HG03457 (cell line): ENCODE measurements around the gene OR51B6.
"Not testable (repeated sequence)": the region's sequence is repeated elsewhere in the genome, so short reads cannot be mapped to it uniquely, and the experiment has no call there.

ENCODE experiments used
- ATAC-seq: cut with Tn5 transposase; IDR thresholded peaks from one replicate; pipeline ENCODE4 v1.9.1; 2021; ENCODE audit warnings: moderate number of reproducible peaks; ENCODE audit not compliant: unreplicated experiment

The OR51B6 gene, protein sequence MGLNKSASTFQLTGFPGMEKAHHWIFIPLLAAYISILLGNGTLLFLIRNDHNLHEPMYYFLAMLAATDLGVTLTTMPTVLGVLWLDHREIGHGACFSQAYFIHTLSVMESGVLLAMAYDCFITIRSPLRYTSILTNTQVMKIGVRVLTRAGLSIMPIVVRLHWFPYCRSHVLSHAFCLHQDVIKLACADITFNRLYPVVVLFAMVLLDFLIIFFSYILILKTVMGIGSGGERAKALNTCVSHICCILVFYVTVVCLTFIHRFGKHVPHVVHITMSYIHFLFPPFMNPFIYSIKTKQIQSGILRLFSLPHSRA

DNA sequence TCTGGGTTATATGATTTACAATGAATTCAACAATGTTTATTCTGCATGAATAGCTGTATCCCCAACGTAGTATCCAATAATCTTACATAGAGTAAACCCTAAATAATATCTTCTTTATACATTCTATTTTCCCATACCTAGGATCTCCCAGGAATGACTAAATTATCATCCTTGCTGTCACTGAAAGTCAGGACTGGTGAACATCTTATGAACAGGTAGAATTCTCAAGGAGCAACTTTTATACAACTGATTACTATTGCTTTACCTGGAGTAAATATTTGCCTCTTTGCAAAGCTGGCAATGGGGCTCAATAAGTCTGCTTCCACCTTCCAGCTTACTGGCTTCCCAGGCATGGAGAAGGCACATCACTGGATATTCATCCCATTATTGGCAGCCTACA lies at the start of gene OR51B6:
Gene OR51B6, plus strand, starts transcription at position 301 of the 400 bp plus-strand sequence. Its CDS starts 0 bp downstream, at position 301.
- no peak for ATAC-seq

DNA sequence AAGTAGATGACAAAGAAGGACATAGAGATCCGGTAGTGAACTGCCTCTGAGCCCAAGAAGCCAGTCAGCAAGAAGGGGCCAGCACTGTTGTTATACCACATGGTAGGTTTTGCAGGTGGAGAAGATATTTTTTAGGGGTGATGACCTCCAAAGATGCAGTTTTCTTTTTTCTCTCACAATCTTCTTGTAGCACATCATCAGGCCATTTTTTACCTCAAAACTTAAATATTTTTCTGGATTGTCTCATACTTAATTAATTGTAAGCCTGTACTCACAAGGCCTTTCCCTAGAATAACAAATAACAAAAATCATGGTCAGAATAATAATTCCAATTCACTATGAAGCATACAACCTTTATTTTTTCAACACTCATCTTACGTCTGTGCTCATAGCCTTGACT lies 49.5 kb upstream of the OR51B6 start, which contains the start of gene OR51B4:
Gene OR51B4, minus strand, starts transcription at position 101 of the 400 bp plus-strand sequence. Its CDS starts 0 bp downstream, at position 101.
- no peak for ATAC-seq

DNA sequence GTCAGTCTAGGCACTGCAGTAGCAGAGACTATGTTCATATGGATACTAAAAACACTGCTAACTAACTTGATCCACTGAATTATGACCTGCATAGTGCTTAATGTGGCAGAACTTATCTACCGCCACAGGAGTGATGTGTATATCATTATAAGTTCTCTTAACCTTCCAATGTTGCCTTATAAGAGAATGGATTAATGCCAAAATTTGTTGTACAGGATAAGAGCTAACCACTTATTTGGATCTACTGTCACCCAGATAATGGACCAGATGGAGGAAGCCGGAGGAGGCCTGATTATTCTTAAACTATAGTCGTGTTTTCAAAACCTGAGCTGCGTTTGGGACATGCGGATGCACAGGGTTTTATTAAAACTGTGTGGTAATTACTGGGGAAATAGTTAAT lies 47.7 kb upstream of the OR51B6 start:
- no peak for ATAC-seq

DNA sequence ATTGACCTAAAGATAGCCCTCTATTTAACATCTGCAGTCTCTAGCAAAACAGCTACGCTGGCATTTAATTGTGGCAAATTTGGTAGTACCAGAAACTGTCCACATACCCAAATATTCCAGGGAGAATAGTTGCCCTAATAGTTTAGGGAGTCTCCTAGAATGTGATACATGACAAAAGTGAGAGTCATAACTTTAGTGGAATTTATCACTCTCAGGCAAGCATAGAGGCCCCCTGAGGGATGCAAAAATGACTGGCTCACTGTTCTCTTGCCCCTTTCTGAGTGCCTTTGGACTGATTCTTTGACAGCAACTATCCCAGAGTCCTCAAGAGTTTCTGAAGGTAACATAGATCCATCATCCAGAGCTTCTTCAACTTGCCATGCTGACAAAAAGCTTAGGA lies 47.3 kb upstream of the OR51B6 start:
- no peak for ATAC-seq

DNA sequence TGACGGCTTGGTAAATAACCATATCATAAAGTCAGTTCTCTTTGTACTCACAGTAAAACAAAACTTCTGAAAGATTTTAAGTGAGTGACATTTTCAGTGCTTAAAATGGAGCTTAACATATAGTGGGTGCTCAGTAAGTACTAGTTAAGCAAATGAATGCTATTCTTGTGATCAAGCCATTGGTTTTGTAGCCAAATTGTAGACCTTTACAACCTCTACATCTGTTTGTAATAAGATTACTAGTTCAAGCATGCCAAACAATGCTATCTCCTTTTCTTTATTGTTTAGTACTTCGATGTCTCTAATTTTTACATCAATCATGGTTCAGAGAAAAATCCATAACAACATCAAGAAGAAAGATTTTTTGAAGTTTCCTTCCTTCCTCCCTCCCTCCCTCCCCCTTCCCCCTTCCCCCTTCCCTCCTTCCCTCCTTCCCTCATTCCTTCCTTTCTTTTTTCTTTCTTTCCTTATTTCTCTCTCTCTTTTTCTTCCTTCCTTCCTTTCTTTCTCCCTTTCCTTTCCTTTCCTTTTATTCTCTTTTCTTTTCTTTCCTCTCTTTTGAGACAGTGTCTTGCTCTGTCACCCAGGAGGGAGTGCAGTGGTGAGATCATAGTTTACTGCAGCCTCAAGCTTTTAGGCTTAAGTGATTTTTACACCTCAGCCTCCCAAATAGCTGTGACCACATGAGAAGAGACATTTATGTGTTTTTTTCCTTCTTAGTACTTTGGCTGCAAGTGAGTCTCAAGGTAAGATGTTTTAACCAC lies 43.9 kb upstream of the OR51B6 start:
- ATAC-seq: no peak

- no peak for ATAC-seq
These were observed 40.9 kb upstream of the OR51B6 start for GRCh38 chr11:5310423-5310822.

- ATAC-seq: not testable (repeated sequence)
These were observed 37.8 kb upstream of the OR51B6 start for GRCh38 chr11:5313326-5314023.

- no peak for ATAC-seq
These were observed 34.0 kb upstream of the OR51B6 start for GRCh38 chr11:5317292-5317691.

- ATAC-seq: no peak
These were observed 27.1 kb upstream of the OR51B6 start, which contains the start of gene OR51B2 for GRCh38 chr11:5324197-5324596. OR51B2 (minus strand) TSS chr11:5324297; CDS start chr11:5324297, 0 bp downstream.

- no peak for ATAC-seq
These were observed 16.1 kb upstream of the OR51B6 start for GRCh38 chr11:5335170-5335569.

DNA sequence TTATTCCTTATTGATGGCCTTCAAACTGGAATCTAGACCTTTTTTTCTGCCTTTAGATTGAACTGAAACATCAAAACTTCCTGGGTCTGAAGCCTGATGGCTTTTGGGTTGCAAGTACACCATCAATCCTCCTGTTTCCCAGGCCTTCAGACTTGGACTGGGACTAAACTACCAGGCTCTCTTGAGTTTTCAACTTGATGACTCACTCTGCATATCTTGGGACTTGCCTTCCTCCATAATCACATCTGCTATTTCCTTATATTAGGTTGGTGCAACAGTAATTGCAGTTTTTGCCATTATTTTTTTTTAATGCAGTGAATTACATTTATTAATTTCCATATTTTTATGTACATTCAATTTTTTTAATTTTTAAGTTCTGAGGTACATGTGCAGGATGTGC lies 15.0 kb upstream of the OR51B6 start:
- ATAC-seq: no peak

- ATAC-seq: not testable (repeated sequence)
These were observed 14.1 kb upstream of the OR51B6 start for GRCh38 chr11:5337253-5337652.

DNA sequence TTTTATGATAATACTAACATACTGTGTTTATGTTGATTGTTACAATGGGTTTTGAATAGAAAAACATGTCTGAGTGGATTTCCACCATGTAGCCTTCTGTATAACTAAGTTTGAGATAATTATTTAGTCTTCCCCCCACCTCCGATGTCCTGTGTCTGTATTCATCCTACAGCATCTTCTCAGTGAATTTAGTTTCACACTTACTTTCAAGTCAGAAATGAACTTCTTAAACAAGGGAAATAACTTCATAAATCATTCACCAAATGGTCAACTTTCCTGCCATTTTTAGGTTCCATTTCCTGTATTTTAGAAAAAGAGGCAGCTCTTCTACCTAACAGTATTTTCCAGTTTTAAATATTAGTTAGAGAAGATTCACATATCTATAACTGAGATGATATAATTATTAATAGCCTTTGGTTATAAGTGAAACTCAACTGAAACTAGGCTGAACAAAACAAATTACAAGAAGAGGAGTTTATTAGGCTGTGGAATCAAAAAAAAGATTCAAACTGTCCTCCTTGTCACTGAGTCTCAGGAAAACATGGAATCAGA lies 11.5 kb upstream of the OR51B6 start:
- peak; percentile 77 for ATAC-seq

- no peak for ATAC-seq
These were observed 7.6 kb upstream of the OR51B6 start, which contains the start of gene OR51B5 for GRCh38 chr11:5343474-5344335. OR51B5 (minus strand) TSS chr11:5343524; CDS start chr11:5343524, 0 bp downstream.

GRCh38 chr11:5345831-5346230 lies 5.5 kb upstream of the OR51B6 start:
- no peak for ATAC-seq

GRCh38 chr11:5348551-5349194 lies 2.6 kb upstream of the OR51B6 start:
- no peak for ATAC-seq

- ATAC-seq: no peak
These were observed 1.8 kb upstream of the OR51B6 start for GRCh38 chr11:5349550-5349949.

DNA sequence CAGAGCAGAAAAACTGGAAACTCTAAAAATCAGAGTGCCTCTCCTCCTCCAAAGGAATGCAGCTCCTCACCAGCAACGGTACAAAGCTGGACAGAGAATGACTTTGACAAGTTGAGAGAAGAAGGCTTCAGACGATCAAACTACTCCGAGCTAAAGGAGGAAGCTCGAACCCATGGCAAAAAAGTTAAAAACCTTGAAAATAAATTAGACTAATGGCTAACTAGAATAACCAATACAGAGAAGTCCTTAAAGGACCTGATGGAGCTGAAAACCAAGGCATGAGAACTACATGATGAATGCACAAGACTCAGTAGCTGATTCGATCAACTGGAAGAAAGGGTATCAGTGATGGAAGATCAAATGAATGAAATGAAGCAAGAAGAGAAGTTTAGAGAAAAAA lies 4.7 kb downstream of the OR51B6 start:
- ATAC-seq: not testable (repeated sequence)

GRCh38 chr11:5362017-5362625 lies 10.8 kb downstream of the OR51B6 start:
- ATAC-seq: no peak
